HepG2 (cell line): ENCODE measurements around the gene NLRP12. TPM values are rescaled to one million over a fixed set of nuclear protein-coding genes. Genes with fewer than 3 reads are reported as not detected.
"Not testable (repeated sequence)": the region's sequence is repeated elsewhere in the genome, so short reads cannot be mapped to it uniquely, and the experiment has no call there.

Experiments
- ATAC-seq: fragments of 200-7000 bp; cut with Tn5 transposase; 3 replicates; pipeline ENCODE4 v1.9.1; 2020; ENCODE audit warnings: mild to moderate bottlenecking, moderate library complexity
- BruUV-seq: library from RNA; stranded (reverse); fragments of 400-500 nt; replicated peaks from 2 replicates; lab custom pipeline; 2021; lab: Mats Ljungman, UMichigan
- CTCF ChIA-PET: fragments of 300-600 bp; formaldehyde crosslinking; extraction: SDS; loops from one replicate; lab custom pipeline; 2021; ENCODE audit warnings: low total read pairs, inconsistent platforms, low intra/inter-chr PET ratio; lab: Yijun Ruan, JAX
- POLR2A ChIA-PET: fragments of 350-600 bp; sonication (Branson Sonifier 250); formaldehyde crosslinking; loops from one replicate; lab custom pipeline; 2020; ENCODE audit warnings: antibody characterized with exemption, inconsistent platforms; lab: Yijun Ruan, JAX
- DNase-seq: peaks from one replicate; pipeline ENCODE4 v3.0.0-alpha.2; 2015; ENCODE audit warnings: low spot score
- FAIRE-seq: peaks from 3 replicates; lab custom pipeline; 2011; peaks lifted over from hg19 to GRCh38; lab: Jason Lieb, UNC
- H2AFZ ChIP-seq: one replicate; pipeline ENCODE4 v1.6.1; 2011; ENCODE audit warnings: low read length, inconsistent platforms
- H3K27ac ChIP-seq: fragments of 300-600 bp; 3 replicates; pipeline ENCODE4 v1.8.0; 2011; ENCODE audit warnings: mixed run types, mild to moderate bottlenecking, mixed read lengths, low read length, inconsistent platforms; ENCODE audit not compliant: insufficient read depth; ENCODE audit errors: extremely low read length
- H3K27me3 ChIP-seq, 2 experiments: fragments of 200-600 bp in 1 of 2; 2 replicates in 1 of 2; 3 replicates in 1 of 2; pipeline versions ENCODE4 v1.6.0 to v1.8.0; 2011; ENCODE audit warnings: low read length in 2 of 2, mild to moderate bottlenecking in 2 of 2, moderate library complexity in 2 of 2, inconsistent platforms in 1 of 2; ENCODE audit not compliant: insufficient read depth in 2 of 2, control insufficient read depth in 1 of 2
- H3K36me3 ChIP-seq, 2 experiments: fragments of 200-600 bp in 1 of 2; replicated peaks in 1 of 2; 2 replicates in 1 of 2; 3 replicates in 1 of 2; pipeline versions ENCODE4 v1.5.1 to v1.8.0; 2011; ENCODE audit warnings: low read length in 2 of 2, inconsistent platforms in 1 of 2; ENCODE audit not compliant: insufficient read depth in 2 of 2, control insufficient read depth in 1 of 2
- H3K4me1 ChIP-seq: 2 replicates; pipeline ENCODE4 v1.5.1; 2012; ENCODE audit warnings: low read length, inconsistent platforms; ENCODE audit not compliant: insufficient read depth
- H3K4me2 ChIP-seq: 2 replicates; pipeline ENCODE4 v1.6.0; 2011; ENCODE audit warnings: low read depth, low read length, inconsistent platforms
- H3K4me3 ChIP-seq, 3 experiments: fragments of 200-600 bp in 1 of 3; sonication (generic), shearing (Covaris generic) in 1 of 3; replicated peaks in 1 of 3; 2 replicates each; pipeline ENCODE4 v1.5.1; 2011 to 2016; ENCODE audit warnings: low read length in 3 of 3, inconsistent platforms in 2 of 3, low read depth in 2 of 3, mild to moderate bottlenecking in 2 of 3, control low read depth in 1 of 3, mixed read lengths in 1 of 3; ENCODE audit not compliant: insufficient read depth in 1 of 3
- H3K79me2 ChIP-seq: one replicate; pipeline ENCODE4 v1.6.1; 2011; ENCODE audit warnings: low read length, inconsistent platforms; ENCODE audit not compliant: insufficient read depth
- H3K9ac ChIP-seq: 2 replicates; pipeline ENCODE4 v1.6.0; 2011; ENCODE audit warnings: mild to moderate bottlenecking, low read depth, low read length, inconsistent platforms; ENCODE audit not compliant: insufficient read depth
- H3K9me3 ChIP-seq: 2 replicates; pipeline ENCODE4 v1.5.1; 2012; ENCODE audit warnings: mild to moderate bottlenecking, low read length
- H4K20me1 ChIP-seq: 2 replicates; pipeline ENCODE4 v1.6.0; 2011; ENCODE audit warnings: inconsistent platforms, mild to moderate bottlenecking, low read length, moderate library complexity; ENCODE audit not compliant: insufficient read depth
- BCL6 ChIP-seq: IDR thresholded peaks from 2 replicates; pipeline ENCODE4 v1.6.1; 2016; ENCODE audit warnings: missing genetic modification reagents, missing compliant biosample characterization
- CREM ChIP-seq, 2 experiments: sonication (generic) in 1 of 2; formaldehyde crosslinking in 1 of 2; IDR thresholded peaks; 2 replicates each; pipeline versions ENCODE4 v1.4.0 to v1.6.1; 2016 to 2020; ENCODE audit warnings: antibody characterized with exemption in 1 of 2, mild to moderate bottlenecking in 1 of 2, missing genetic modification reagents in 1 of 2
- HDAC2 ChIP-seq: sonication (generic); formaldehyde crosslinking; IDR thresholded peaks from 2 replicates; pipeline ENCODE4 v1.4.0; 2020; ENCODE audit warnings: missing genetic modification reagents
- NR3C1 ChIP-seq: sonication (generic); formaldehyde crosslinking; IDR thresholded peaks from 2 replicates; pipeline ENCODE4 v1.4.0; 2020; ENCODE audit warnings: missing genetic modification reagents
- PAXIP1 ChIP-seq: sonication (generic); formaldehyde crosslinking; conservative IDR thresholded peaks from 2 replicates; pipeline ENCODE4 v1.4.0; 2020; ENCODE audit warnings: mild to moderate bottlenecking, missing genetic modification reagents, moderate library complexity
- POLR2A ChIP-seq, 2 experiments: IDR thresholded peaks; 2 replicates each; pipeline ENCODE4 v1.6.1; 2011; ENCODE audit warnings: low read depth in 2 of 2, low read length in 2 of 2, mild to moderate bottlenecking in 1 of 2, moderate library complexity in 1 of 2; ENCODE audit not compliant: insufficient read depth in 1 of 2
- ZBTB8A ChIP-seq: sonication (generic); formaldehyde crosslinking; IDR thresholded peaks from 2 replicates; pipeline ENCODE4 v1.4.0; 2020; ENCODE audit warnings: mild to moderate bottlenecking, low read depth, missing genetic modification reagents, borderline replicate concordance
- ZFX ChIP-seq: sonication (generic); formaldehyde crosslinking; IDR thresholded peaks from 2 replicates; pipeline ENCODE4 v1.4.0; 2020; ENCODE audit warnings: mild to moderate bottlenecking, low read depth, missing genetic modification reagents, moderate library complexity
- ZNF687 ChIP-seq: sonication (generic); formaldehyde crosslinking; IDR thresholded peaks from 2 replicates; pipeline ENCODE4 v1.5.1; 2020; ENCODE audit warnings: mild to moderate bottlenecking, missing genetic modification reagents, moderate library complexity
- WGBS: methylation state at CpG from one replicate; pipeline ENCODE4 v1.1.6; 2017; ENCODE audit warnings: low lambda C conversion rate; 5-methylcytosine and 5-hydroxymethylcytosine counted together
- in situ Hi-C: cut with HindIII; loops from 2 replicates; pipeline ENCODE4 v1.10.0; 2017; ENCODE audit warnings: low pct_unique_long_range_greater_than_20kb; ENCODE audit not compliant: extremely low pct_ligation_motif_present
- intact Hi-C: fragments of 100-400 bp; cut with micrococcal nuclease; formaldehyde crosslinking; loops from one replicate; pipeline ENCODE4 v1.10.0; 2022; ENCODE audit not compliant: unreplicated experiment
- polyA plus RNA-seq, 8 experiments: library from polyadenylated mRNA; depleted of rRNA in 3 of 8; stranded (reverse) in 7 of 8; unstranded in 1 of 8; fragments of >200 nt; fragmentation: Illumina TruSeq in 4 of 8; extraction: Trizol in 4 of 8; gene quantifications; 2 replicates each; pipeline versions ENCODE4 v1.2.1 to v1.2.3, GENCODE V29; 2011 to 2016; ENCODE audit warnings: low read depth in 4 of 8, missing spikeins in 1 of 8, mixed read lengths in 1 of 8; ENCODE audit not compliant: insufficient read depth in 1 of 8
- total RNA-seq, 5 experiments: library from RNA; depleted of rRNA; stranded (reverse); fragments of >200 nt; fragmentation: Illumina TruSeq; extraction: Trizol; gene quantifications; 2 replicates each; pipeline ENCODE4 v1.2.3, GENCODE V29; 2016; ENCODE audit warnings: low read depth in 1 of 5
- TF ChIP-seq, protein P1 (sequence below): sonication (generic); formaldehyde crosslinking; IDR thresholded peaks from 2 replicates; pipeline ENCODE4 v1.5.1; 2020; ENCODE audit warnings: missing genetic modification reagents, mild to moderate bottlenecking, borderline replicate concordance

Gene NLRP12
- total and polyA plus RNA-seq, 2 of the 13 experiments (the other 11 are each of a cell fraction or from before 2014, with no cell fraction given), result 0.15 to 0.20 TPM

DNA sequence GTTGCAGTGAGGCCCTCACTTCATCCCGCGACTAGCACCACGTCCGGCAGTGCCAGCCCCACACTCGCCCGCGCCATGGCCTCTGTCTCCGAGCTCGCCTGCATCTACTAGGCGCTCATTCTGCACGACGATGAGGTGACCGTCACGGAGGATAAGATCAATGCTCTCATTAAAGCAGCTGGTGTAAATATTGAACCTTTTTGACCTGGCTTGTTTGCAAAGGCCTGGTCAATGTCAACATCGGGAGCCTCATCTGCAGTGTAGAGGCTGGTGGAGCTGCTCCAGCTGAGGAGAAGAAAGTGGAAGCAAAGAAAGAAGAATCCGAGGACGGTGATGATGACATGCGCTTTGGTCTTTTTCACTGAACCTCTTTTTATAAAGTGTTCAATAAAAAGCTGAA lies 48.6 kb downstream of the NLRP12 start (continued):
- 0 out of 2 replicates have a peak, but pooled peaks have one; percentile 28 for TF ChIP-seq PAXIP1 (CRISPR knock-in tag)
- TF ChIP-seq ZNF687 (CRISPR knock-in tag), result peak; percentile 20; the same call in 1 of the 2 replicates
- peak; percentile 45; the same call in 1 of the 2 replicates for TF ChIP-seq HDAC2
- TF ChIP-seq CREM (IDR thresholded peaks at IDR 0.05), result no peak
- TF ChIP-seq CREM (CRISPR knock-in tag; IDR thresholded peaks at IDR 0.05), result no peak
- TF ChIP-seq ZFX (CRISPR knock-in tag), result peak; percentile 67
- TF ChIP-seq POLR2A (IDR thresholded peaks at IDR 0.05; ENCODE audit: insufficient read depth in 1 of 2, low read depth in 2 of 2, low read length in 2 of 2), result no peak
- TF ChIP-seq, protein P1, sequence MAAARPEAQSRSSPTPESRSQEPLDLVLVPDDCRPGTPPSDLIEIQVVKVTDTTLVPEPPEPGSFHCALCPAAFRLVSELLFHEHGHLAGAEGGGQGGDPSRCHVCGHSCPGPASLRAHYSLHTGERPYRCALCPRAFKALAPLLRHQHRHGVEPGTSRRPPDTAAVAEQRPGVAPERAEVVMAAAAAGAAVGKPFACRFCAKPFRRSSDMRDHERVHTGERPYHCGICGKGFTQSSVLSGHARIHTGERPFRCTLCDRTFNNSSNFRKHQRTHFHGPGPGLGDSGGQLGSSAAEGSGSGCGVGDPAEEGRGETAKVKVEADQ (CRISPR knock-in tag), result no peak
- TF ChIP-seq ZBTB8A (CRISPR knock-in tag), result no peak
- TF ChIP-seq BCL6, result peak; percentile 34; the same call in 1 of the 2 replicates
- TF ChIP-seq NR3C1 (CRISPR knock-in tag), result no peak
- TF ChIP-seq, all 625 proteins: peak for 24

DNA sequence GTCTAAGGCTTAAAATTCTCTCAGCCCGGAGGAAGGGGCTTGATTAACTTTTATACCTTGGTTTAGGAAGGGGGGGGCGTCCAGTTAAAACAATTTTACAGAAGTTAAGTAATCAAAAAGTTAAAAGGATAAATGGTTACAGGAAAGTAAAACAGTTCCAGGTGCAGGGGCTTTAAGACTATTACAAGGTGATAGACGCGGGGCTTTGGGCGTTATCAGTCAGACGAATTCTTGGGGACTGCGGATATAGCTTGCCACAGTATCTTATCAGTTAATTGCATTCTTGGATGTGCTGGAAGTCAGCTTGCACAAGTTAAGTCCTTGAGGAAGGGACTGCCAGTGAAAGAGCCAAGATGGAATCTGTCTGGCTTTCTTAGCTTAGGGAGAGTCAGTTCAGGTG lies 49.6 kb downstream of the NLRP12 start:
- H3K9me3 ChIP-seq, H3K4me3 ChIP-seq, H3K4me2 ChIP-seq, H2AFZ ChIP-seq, POLR2A ChIA-PET, H3K79me2 ChIP-seq, H3K36me3 ChIP-seq, H4K20me1 ChIP-seq, FAIRE-seq, BruUV-seq, H3K9ac ChIP-seq, H3K27me3 ChIP-seq, DNase-seq, intact Hi-C loops, ATAC-seq, H3K27ac ChIP-seq, in situ Hi-C loops: not testable (repeated sequence)
- 33% methylated on average over 7 of the region's 7 CpGs for WGBS
- H3K4me1 ChIP-seq, result peaks cover 13% of the 10 kb centered on the region
- CTCF ChIA-PET, result interaction anchor here (2.7 kb wide), 1 partner anchor 18 kb away, joined by 18 read pairs; no protein-coding TSS in a partner anchor
